ENCODE measurements around the gene DCTN2. TPM values are rescaled to one million over a fixed set of nuclear protein-coding genes. Genes with fewer than 3 reads are reported as not detected.
A peak's percentile ranks its signal among the peaks of the same experiment; 100 is the strongest.
"Not testable (repeated sequence)": the region's sequence is repeated elsewhere in the genome, so short reads cannot be mapped to it uniquely, and the experiment has no call there.

The DCTN2 gene
- total and polyA plus RNA-seq, 4 donors: 28.5 to 66.6 (median 31.2) TPM

DNA sequence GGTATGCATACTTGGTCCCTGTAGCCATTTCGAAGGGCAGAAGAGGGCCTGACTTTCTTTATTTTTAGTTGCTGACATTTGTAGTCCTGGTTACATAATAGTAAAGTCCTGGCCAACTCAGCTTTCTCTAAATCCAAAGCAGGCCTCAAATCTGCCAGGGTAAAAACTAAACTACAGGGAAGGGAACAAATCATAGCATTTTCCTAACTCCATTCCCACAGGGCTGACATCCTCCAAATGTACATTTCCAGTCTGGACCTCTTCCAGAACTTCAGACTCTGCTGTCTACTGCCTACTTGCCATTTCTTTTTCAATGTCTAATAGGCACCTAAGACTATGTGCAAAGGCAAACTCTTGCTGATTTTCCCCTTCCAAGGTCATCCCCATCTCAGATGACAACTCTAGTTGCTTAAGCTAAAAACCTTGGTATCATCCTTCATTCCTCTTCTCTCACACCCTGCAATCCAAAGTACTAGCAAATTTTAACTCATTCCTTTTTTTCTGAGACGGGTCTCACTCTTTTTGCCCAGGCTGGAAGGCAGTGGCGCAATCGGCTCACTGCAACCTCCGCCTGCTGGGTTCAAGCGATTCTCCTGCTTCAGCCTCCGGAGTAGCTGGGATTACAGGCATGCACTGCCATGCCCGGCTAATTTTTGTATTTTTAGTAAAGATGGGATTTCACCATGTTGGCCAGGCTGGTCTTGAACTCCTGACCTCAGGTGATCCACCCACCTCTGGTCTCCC, 28.6 kb downstream of the DCTN2 start:
- TF ChIP-seq EGR1 (IDR thresholded peaks at IDR 0.05; ENCODE audit: low read depth in 2 of 2) (no peak), JUND (IDR thresholded peaks at IDR 0.05) (no peak), FOXA2 (IDR thresholded peaks at IDR 0.05) (no peak), RAD21 (IDR thresholded peaks at IDR 0.05) (no peak), HNF4A (conservative IDR thresholded peaks at IDR 0.05) (no peak), YY1 (IDR thresholded peaks at IDR 0.05) (no peak), SP1 (IDR thresholded peaks at IDR 0.05) (no peak), NR2F2 (IDR thresholded peaks at IDR 0.05) (no peak)
- TF ChIP-seq, protein P1, sequence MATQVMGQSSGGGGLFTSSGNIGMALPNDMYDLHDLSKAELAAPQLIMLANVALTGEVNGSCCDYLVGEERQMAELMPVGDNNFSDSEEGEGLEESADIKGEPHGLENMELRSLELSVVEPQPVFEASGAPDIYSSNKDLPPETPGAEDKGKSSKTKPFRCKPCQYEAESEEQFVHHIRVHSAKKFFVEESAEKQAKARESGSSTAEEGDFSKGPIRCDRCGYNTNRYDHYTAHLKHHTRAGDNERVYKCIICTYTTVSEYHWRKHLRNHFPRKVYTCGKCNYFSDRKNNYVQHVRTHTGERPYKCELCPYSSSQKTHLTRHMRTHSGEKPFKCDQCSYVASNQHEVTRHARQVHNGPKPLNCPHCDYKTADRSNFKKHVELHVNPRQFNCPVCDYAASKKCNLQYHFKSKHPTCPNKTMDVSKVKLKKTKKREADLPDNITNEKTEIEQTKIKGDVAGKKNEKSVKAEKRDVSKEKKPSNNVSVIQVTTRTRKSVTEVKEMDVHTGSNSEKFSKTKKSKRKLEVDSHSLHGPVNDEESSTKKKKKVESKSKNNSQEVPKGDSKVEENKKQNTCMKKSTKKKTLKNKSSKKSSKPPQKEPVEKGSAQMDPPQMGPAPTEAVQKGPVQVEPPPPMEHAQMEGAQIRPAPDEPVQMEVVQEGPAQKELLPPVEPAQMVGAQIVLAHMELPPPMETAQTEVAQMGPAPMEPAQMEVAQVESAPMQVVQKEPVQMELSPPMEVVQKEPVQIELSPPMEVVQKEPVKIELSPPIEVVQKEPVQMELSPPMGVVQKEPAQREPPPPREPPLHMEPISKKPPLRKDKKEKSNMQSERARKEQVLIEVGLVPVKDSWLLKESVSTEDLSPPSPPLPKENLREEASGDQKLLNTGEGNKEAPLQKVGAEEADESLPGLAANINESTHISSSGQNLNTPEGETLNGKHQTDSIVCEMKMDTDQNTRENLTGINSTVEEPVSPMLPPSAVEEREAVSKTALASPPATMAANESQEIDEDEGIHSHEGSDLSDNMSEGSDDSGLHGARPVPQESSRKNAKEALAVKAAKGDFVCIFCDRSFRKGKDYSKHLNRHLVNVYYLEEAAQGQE (IDR thresholded peaks at IDR 0.05): no peak
- TF ChIP-seq, protein P2, sequence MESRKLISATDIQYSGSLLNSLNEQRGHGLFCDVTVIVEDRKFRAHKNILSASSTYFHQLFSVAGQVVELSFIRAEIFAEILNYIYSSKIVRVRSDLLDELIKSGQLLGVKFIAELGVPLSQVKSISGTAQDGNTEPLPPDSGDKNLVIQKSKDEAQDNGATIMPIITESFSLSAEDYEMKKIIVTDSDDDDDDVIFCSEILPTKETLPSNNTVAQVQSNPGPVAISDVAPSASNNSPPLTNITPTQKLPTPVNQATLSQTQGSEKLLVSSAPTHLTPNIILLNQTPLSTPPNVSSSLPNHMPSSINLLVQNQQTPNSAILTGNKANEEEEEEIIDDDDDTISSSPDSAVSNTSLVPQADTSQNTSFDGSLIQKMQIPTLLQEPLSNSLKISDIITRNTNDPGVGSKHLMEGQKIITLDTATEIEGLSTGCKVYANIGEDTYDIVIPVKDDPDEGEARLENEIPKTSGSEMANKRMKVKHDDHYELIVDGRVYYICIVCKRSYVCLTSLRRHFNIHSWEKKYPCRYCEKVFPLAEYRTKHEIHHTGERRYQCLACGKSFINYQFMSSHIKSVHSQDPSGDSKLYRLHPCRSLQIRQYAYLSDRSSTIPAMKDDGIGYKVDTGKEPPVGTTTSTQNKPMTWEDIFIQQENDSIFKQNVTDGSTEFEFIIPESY (IDR thresholded peaks at IDR 0.05): no peak
- TF ChIP-seq, protein P3, sequence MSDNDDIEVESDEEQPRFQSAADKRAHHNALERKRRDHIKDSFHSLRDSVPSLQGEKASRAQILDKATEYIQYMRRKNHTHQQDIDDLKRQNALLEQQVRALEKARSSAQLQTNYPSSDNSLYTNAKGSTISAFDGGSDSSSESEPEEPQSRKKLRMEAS (IDR thresholded peaks at IDR 0.05): no peak
- TF ChIP-seq, protein P4, sequence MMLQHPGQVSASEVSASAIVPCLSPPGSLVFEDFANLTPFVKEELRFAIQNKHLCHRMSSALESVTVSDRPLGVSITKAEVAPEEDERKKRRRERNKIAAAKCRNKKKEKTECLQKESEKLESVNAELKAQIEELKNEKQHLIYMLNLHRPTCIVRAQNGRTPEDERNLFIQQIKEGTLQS (IDR thresholded peaks at IDR 0.05): no peak
- DNase-seq (ENCODE audit: low spot score): no peak
- Histone ChIP-seq H3K27ac (ENCODE audit: low read depth in 1 of 2, low read length in 2 of 2) (peak overlapping the region; percentile 25 to 94), H3K4me1 (ENCODE audit: control insufficient read depth in 4 of 4, insufficient read depth in 4 of 4, low read length in 3 of 4) (peaks cover 4 to 41% (median 20%) of the 10 kb centered on the region in 4 donors), H3K4me3 (ENCODE audit: low read depth in 1 of 3, low read length in 3 of 3) (peak overlapping the region in 2 of 3 donors; percentile 2 to 88), H3K9me3 (ENCODE audit: control insufficient read depth in 4 of 4, low read length in 3 of 4) (no peaks in the 10 kb centered on the region), H3K27me3 (ENCODE audit: control insufficient read depth in 4 of 4, insufficient read depth in 4 of 4, low read length in 3 of 4) (no peaks in the 10 kb centered on the region), H3K9ac (ENCODE audit: low read depth in 1 of 2, low read length in 2 of 2) (no peak overlapping the region), H3K36me3 (ENCODE audit: control insufficient read depth in 4 of 4, insufficient read depth in 3 of 4, low read depth in 1 of 4, low read length in 3 of 4) (peaks cover 3 to 37% (median 35%) of the 10 kb centered on the region in 4 donors)
- 48% methylated on average over 8 of the region's 8 CpGs for WGBS

DNA sequence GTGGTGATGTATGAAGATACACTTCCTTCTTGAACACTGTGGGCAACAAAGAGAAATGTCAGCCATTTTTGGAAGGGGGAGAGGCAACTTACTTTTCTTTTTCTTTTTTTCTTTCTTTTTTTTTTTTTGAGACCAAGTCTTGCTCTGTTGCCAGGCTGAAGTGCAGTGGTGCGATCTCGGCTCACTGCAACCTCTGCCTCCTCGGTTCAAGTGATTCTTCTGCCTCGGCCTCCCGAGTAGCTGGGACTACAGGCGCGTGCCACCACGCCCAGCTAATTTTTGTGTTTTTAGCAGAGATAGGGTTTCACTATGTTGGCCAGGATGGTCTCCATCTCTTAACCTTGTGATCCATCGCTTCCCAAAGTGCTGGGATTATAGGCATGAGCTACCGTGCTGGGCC, 29.3 kb downstream of the DCTN2 start:
- DNase-seq (ENCODE audit: low spot score); H3K27me3 ChIP-seq (ENCODE audit: control insufficient read depth in 4 of 4, insufficient read depth in 4 of 4, low read length in 3 of 4); H3K27ac ChIP-seq (ENCODE audit: low read depth in 1 of 2, low read length in 2 of 2); H3K9ac ChIP-seq (ENCODE audit: low read depth in 1 of 2, low read length in 2 of 2); H3K4me3 ChIP-seq (ENCODE audit: low read depth in 1 of 3, low read length in 3 of 3); H3K9me3 ChIP-seq (ENCODE audit: control insufficient read depth in 4 of 4, low read length in 3 of 4): not testable (repeated sequence)
- peaks cover 3 to 43% (median 40%) of the 10 kb centered on the region in 4 donors for H3K36me3 ChIP-seq (ENCODE audit: control insufficient read depth in 4 of 4, insufficient read depth in 3 of 4, low read depth in 1 of 4, low read length in 3 of 4)
- peaks cover 4 to 38% (median 19%) of the 10 kb centered on the region in 4 donors for H3K4me1 ChIP-seq (ENCODE audit: control insufficient read depth in 4 of 4, insufficient read depth in 4 of 4, low read length in 3 of 4)
- 93% methylated on average over 10 of the region's 10 CpGs for WGBS
